PC-9 (cell line): Measurements from ENCODE around the gene TIAM2. TPM values are rescaled to one million over a fixed set of nuclear protein-coding genes. Genes with fewer than 3 reads are reported as not detected.
"Not testable (repeated sequence)": the region's sequence is repeated elsewhere in the genome, so short reads cannot be mapped to it uniquely, and the experiment has no call there.

ENCODE experiments used
- BruUV-seq: library from RNA; stranded (reverse); fragments of 400-500 nt; replicated peaks from 2 replicates; lab custom pipeline; 2021; lab: Mats Ljungman, UMichigan
- CTCF ChIA-PET: fragments of 300-600 bp; sonication (Branson Sonifier 250); formaldehyde crosslinking; loops from one replicate; lab custom pipeline; 2022; ENCODE audit warnings: antibody characterized with exemption; lab: Charles Lee
- POLR2A ChIA-PET: fragments of 300-600 bp; sonication (Branson Sonifier 250); formaldehyde crosslinking; loops from one replicate; lab custom pipeline; 2022; ENCODE audit warnings: antibody characterized with exemption; ENCODE audit not compliant: unreplicated experiment; lab: Charles Lee
- DNase-seq, 2 experiments: peaks; one replicate each; pipeline versions ENCODE4 v3.0.0 to v3.0.0-alpha.2; 2015 to 2022; ENCODE audit warnings: mixed read lengths in 1 of 2
- H2AFZ ChIP-seq: fragments of 200-600 bp; sonication (generic); 2 replicates; pipeline ENCODE4 v1.8.1; 2017; ENCODE audit warnings: antibody characterized with exemption
- H3F3A ChIP-seq: fragments of 200-600 bp; sonication (generic); 2 replicates; pipeline ENCODE4 v1.8.1; 2017; ENCODE audit warnings: antibody characterized with exemption, mild to moderate bottlenecking, low read depth; ENCODE audit not compliant: insufficient read depth
- H3K27ac ChIP-seq: fragments of 200-600 bp; sonication (generic); 2 replicates; pipeline ENCODE4 v1.6.1; 2016; ENCODE audit warnings: mixed run types
- H3K27me3 ChIP-seq: fragments of 200-600 bp; sonication (generic); 2 replicates; pipeline ENCODE4 v1.6.1; 2016; ENCODE audit warnings: low read depth, mixed run types; ENCODE audit not compliant: insufficient read depth
- H3K36me3 ChIP-seq: fragments of 200-600 bp; sonication (generic); 2 replicates; pipeline ENCODE4 v1.6.1; 2016; ENCODE audit warnings: low read depth, mixed run types
- H3K4me1 ChIP-seq: fragments of 200-600 bp; sonication (generic); replicated peaks from 2 replicates; pipeline ENCODE4 v1.6.1; 2016; ENCODE audit warnings: mixed run types; ENCODE audit not compliant: insufficient read depth
- H3K4me2 ChIP-seq: fragments of 200-600 bp; sonication (generic); 2 replicates; pipeline ENCODE4 v1.6.1; 2017; ENCODE audit warnings: mixed run types
- H3K4me3 ChIP-seq: fragments of 200-600 bp; sonication (generic); 2 replicates; pipeline ENCODE4 v1.6.1; 2016; ENCODE audit warnings: mixed run types
- H3K79me2 ChIP-seq: fragments of 200-600 bp; sonication (generic); 2 replicates; pipeline ENCODE4 v1.6.1; 2017; ENCODE audit warnings: low read depth, mixed run types
- H3K9me2 ChIP-seq: fragments of 200-600 bp; sonication (generic); 2 replicates; pipeline ENCODE4 v1.8.1; 2017; ENCODE audit warnings: mild to moderate bottlenecking; ENCODE audit not compliant: insufficient read depth
- H3K9me3 ChIP-seq: fragments of 200-600 bp; sonication (generic); 2 replicates; pipeline ENCODE4 v1.8.1; 2016; ENCODE audit warnings: low read depth; ENCODE audit not compliant: insufficient read depth
- H4K20me1 ChIP-seq: fragments of 200-600 bp; sonication (generic); 2 replicates; pipeline ENCODE4 v1.8.1; 2017; ENCODE audit not compliant: insufficient read depth
- CTCF ChIP-seq: fragments of 200-600 bp; sonication (generic); conservative IDR thresholded peaks from 2 replicates; pipeline ENCODE4 v1.6.1; 2017; ENCODE audit warnings: mixed run types, antibody characterized with exemption, mild to moderate bottlenecking, moderate library complexity
- EZH2 ChIP-seq: fragments of 200-600 bp; sonication (generic); IDR thresholded peaks from 2 replicates; pipeline ENCODE4 v1.8.0; 2017; ENCODE audit warnings: antibody characterized with exemption, low read depth
- intact Hi-C: fragments of 100-400 bp; cut with micrococcal nuclease; formaldehyde crosslinking; loops from one replicate; pipeline ENCODE4 v1.10.0; 2022; ENCODE audit not compliant: unreplicated experiment
- total RNA-seq: library from RNA; stranded (reverse); gene quantifications from 2 replicates; pipeline ENCODE4 v1.2.3, GENCODE V29; 2021

The TIAM2 gene
- total RNA-seq, 1 experiment from 2014 or later = 11.4 TPM

GRCh38 chr6:155014670-155015300 is 19.7 kb downstream of the TIAM2 start:
- Histone ChIP-seq H4K20me1 (no peaks in the 10 kb centered on the region), H3K9me3 (no peaks in the 10 kb centered on the region), H3K36me3 (no peaks in the 10 kb centered on the region), H3F3A (peaks cover 6% of the 10 kb centered on the region; the same call in 1 of the 2 replicates), H3K4me3 (no peak overlapping the region), H3K4me2 (no peak overlapping the region; the same call in 1 of the 2 replicates), H3K27ac (no peak overlapping the region), H3K27me3 (no peaks in the 10 kb centered on the region), H2AFZ (no peak overlapping the region), H3K4me1 (peaks cover 21% of the 10 kb centered on the region), H3K9me2 (no peaks in the 10 kb centered on the region), H3K79me2 (no peaks in the 10 kb centered on the region)
- peak in 1 of 2 experiments; percentile 44 for DNase-seq
- ChIA-PET POLR2A (interaction anchor here (0.5 kb wide), 1 partner anchor 295 kb away, joined by 3 read pairs; no protein-coding TSS in a partner anchor), CTCF (no interaction called here)
- intact Hi-C loops = no loop called here
- BruUV-seq = no TSS peak
- TF ChIP-seq EZH2 (no peak), CTCF (no peak)

- POLR2A ChIA-PET, H3K36me3 ChIP-seq, H3K4me3 ChIP-seq, H3K27me3 ChIP-seq, H3K27ac ChIP-seq, BruUV-seq, CTCF ChIA-PET, intact Hi-C loops, H2AFZ ChIP-seq, H3F3A ChIP-seq, H4K20me1 ChIP-seq, H3K4me2 ChIP-seq, H3K9me2 ChIP-seq, H3K79me2 ChIP-seq, DNase-seq, H3K9me3 ChIP-seq: not testable (repeated sequence)
- H3K4me1 ChIP-seq = peaks cover 21% of the 10 kb centered on the region
Observed at GRCh38 chr6:155018415-155018814, 23.3 kb downstream of the TIAM2 start.

- H3K79me2 ChIP-seq = no peaks in the 10 kb centered on the region
- no peaks in the 10 kb centered on the region for H3K27me3 ChIP-seq
- H3K36me3 ChIP-seq = no peaks in the 10 kb centered on the region
- H4K20me1 ChIP-seq = no peaks in the 10 kb centered on the region
- no peak overlapping the region for H3K4me2 ChIP-seq
- no peak overlapping the region for H3K4me3 ChIP-seq
- H3K4me1 ChIP-seq = peaks cover 14% of the 10 kb centered on the region
- H3K9me3 ChIP-seq = no peaks in the 10 kb centered on the region
- H3K27ac ChIP-seq = no peak overlapping the region
- ChIA-PET POLR2A (no interaction called here), CTCF (no interaction called here)
- peaks cover 2% of the 10 kb centered on the region; the same call in 1 of the 2 replicates for H3F3A ChIP-seq
- intact Hi-C loops = no loop called here
- H3K9me2 ChIP-seq = no peaks in the 10 kb centered on the region
- TF ChIP-seq CTCF (no peak), EZH2 (no peak)
- no peak for DNase-seq
- H2AFZ ChIP-seq = no peak overlapping the region
- BruUV-seq = no TSS peak
Observed at GRCh38 chr6:155021680-155022079, 26.6 kb downstream of the TIAM2 start.
